ENCODE measurements around the gene ATXN1.

The ATXN1 gene

GRCh38 chr6:16372029-16372776, 389.1 kb downstream of the ATXN1 start:
- no peak for DNase-seq

GRCh38 chr6:16371401-16371800, 389.9 kb downstream of the ATXN1 start:
- no peak for DNase-seq

GRCh38 chr6:16370943-16371342, 390.3 kb downstream of the ATXN1 start:
- no peak for DNase-seq

- DNase-seq: no peak
Observed at GRCh38 chr6:16369989-16370388, 391.3 kb downstream of the ATXN1 start.

GRCh38 chr6:16369140-16369745, 392.0 kb downstream of the ATXN1 start:
- DNase-seq: no peak

GRCh38 chr6:16367571-16367970, 393.7 kb downstream of the ATXN1 start:
- no peak for DNase-seq

- no peak for DNase-seq
Observed at GRCh38 chr6:16363749-16364148, 397.5 kb downstream of the ATXN1 start.

- DNase-seq: no peak
Observed at GRCh38 chr6:16362819-16363589, 398.3 kb downstream of the ATXN1 start.

- DNase-seq: no peak
Observed at GRCh38 chr6:16362296-16362695, 399.0 kb downstream of the ATXN1 start.

GRCh38 chr6:16361861-16362260, 399.4 kb downstream of the ATXN1 start:
- DNase-seq: no peak

GRCh38 chr6:16361121-16361520, 400.1 kb downstream of the ATXN1 start:
- DNase-seq: no peak

- DNase-seq: no peak
Observed at GRCh38 chr6:16360365-16360764, 400.9 kb downstream of the ATXN1 start.

GRCh38 chr6:16359563-16359962, 401.7 kb downstream of the ATXN1 start:
- no peak for DNase-seq

- no peak for DNase-seq
Observed at GRCh38 chr6:16358531-16359138, 402.6 kb downstream of the ATXN1 start.

GRCh38 chr6:16355699-16356446, 405.4 kb downstream of the ATXN1 start:
- no peak for DNase-seq

- no peak for DNase-seq
Observed at GRCh38 chr6:16355238-16355637, 406.0 kb downstream of the ATXN1 start.

- DNase-seq: no peak
Observed at GRCh38 chr6:16354692-16355091, 406.6 kb downstream of the ATXN1 start.

- no peak for DNase-seq
Observed at GRCh38 chr6:16352821-16353438, 408.3 kb downstream of the ATXN1 start.

- DNase-seq: no peak
Observed at GRCh38 chr6:16352258-16352635, 409.0 kb downstream of the ATXN1 start.

- no peak for DNase-seq
Observed at GRCh38 chr6:16349544-16349943, 411.7 kb downstream of the ATXN1 start.

- no peak for DNase-seq
Observed at GRCh38 chr6:16346831-16347230, 414.4 kb downstream of the ATXN1 start.

Data from activated gamma-delta T cell (primary cell).